RWPE2 (cell line): ENCODE measurements around the gene RGL2.
A peak's percentile ranks its signal among the peaks of the same experiment; 100 is the strongest.

Experiments used
- ATAC-seq: fragments of 200-7000 bp; cut with Tn5 transposase; 3 replicates; pipeline ENCODE4 v1.9.1; 2021; ENCODE audit warnings: low read depth
- DNase-seq: peaks from one replicate; pipeline ENCODE4 v3.0.0-alpha.2; 2020; ENCODE audit warnings: low spot score
- H3K27ac ChIP-seq: fragments of 450-650 bp; 2 replicates; pipeline ENCODE4 v1.5.1; 2017; ENCODE audit warnings: mild to moderate bottlenecking; ENCODE audit not compliant: poor library complexity, severe bottlenecking
- H3K27me3 ChIP-seq: fragments of 250-450 bp; sonication (Bioruptor Pico); 2 replicates; pipeline ENCODE4 v1.5.1; 2021; ENCODE audit warnings: mild to moderate bottlenecking, moderate library complexity; ENCODE audit not compliant: insufficient read depth, poor library complexity, severe bottlenecking
- H3K36me3 ChIP-seq: fragments of 250-450 bp; sonication (Bioruptor Pico); 2 replicates; pipeline ENCODE4 v1.5.1; 2020; ENCODE audit warnings: low read depth, mild to moderate bottlenecking, moderate library complexity
- H3K4me1 ChIP-seq: fragments of 250-450 bp; sonication (Bioruptor Pico); 2 replicates; pipeline ENCODE4 v1.5.1; 2021; ENCODE audit warnings: mild to moderate bottlenecking, moderate library complexity; ENCODE audit not compliant: insufficient read depth, poor library complexity, severe bottlenecking
- H3K4me3 ChIP-seq: fragments of 250-450 bp; sonication (Bioruptor Pico); 2 replicates; pipeline ENCODE4 v1.5.1; 2021; ENCODE audit warnings: mild to moderate bottlenecking, moderate library complexity; ENCODE audit not compliant: severe bottlenecking
- H3K9me3 ChIP-seq: fragments of 250-450 bp; sonication (Bioruptor Pico); 2 replicates; pipeline ENCODE4 v1.5.1; 2021; ENCODE audit warnings: mild to moderate bottlenecking, moderate library complexity; ENCODE audit not compliant: severe bottlenecking
- TF ChIP-seq, protein P1 (sequence below): fragments of 450-650 bp; IDR thresholded peaks from one replicate; pipeline ENCODE4 v1.5.1; 2017; ENCODE audit warnings: mild to moderate bottlenecking, moderate library complexity; ENCODE audit not compliant: poor library complexity, severe bottlenecking

The RGL2 gene

DNA sequence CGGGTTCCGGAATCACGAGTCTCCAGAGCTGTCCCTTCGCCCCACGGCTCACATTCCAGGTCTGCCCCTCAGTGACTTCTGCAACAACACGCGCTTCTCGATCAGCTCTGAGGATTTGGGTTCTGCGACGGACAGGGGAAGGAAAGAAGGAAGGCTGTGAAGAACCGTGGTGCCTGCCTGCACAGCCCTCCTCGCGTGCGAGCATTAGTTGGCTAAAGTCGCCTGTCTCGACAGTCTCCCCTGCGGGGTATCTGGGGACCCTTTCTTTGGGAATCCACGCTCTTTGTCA, 50.2 kb downstream of the RGL2 start:
- peak overlapping the region; percentile 83 for H3K27ac ChIP-seq
- DNase-seq (no peak), ATAC-seq (peak; percentile 20; the same call in 2 of the 3 replicates)
- H3K9me3 ChIP-seq = no peaks in the 10 kb centered on the region
- peaks cover 10% of the 10 kb centered on the region for H3K4me1 ChIP-seq
- H3K36me3 ChIP-seq = peaks cover 8% of the 10 kb centered on the region
- TF ChIP-seq, protein P1, sequence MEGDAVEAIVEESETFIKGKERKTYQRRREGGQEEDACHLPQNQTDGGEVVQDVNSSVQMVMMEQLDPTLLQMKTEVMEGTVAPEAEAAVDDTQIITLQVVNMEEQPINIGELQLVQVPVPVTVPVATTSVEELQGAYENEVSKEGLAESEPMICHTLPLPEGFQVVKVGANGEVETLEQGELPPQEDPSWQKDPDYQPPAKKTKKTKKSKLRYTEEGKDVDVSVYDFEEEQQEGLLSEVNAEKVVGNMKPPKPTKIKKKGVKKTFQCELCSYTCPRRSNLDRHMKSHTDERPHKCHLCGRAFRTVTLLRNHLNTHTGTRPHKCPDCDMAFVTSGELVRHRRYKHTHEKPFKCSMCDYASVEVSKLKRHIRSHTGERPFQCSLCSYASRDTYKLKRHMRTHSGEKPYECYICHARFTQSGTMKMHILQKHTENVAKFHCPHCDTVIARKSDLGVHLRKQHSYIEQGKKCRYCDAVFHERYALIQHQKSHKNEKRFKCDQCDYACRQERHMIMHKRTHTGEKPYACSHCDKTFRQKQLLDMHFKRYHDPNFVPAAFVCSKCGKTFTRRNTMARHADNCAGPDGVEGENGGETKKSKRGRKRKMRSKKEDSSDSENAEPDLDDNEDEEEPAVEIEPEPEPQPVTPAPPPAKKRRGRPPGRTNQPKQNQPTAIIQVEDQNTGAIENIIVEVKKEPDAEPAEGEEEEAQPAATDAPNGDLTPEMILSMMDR = peak; percentile 71
- peak overlapping the region; percentile 38 for H3K4me3 ChIP-seq
- H3K27me3 ChIP-seq = no peaks in the 10 kb centered on the region

DNA sequence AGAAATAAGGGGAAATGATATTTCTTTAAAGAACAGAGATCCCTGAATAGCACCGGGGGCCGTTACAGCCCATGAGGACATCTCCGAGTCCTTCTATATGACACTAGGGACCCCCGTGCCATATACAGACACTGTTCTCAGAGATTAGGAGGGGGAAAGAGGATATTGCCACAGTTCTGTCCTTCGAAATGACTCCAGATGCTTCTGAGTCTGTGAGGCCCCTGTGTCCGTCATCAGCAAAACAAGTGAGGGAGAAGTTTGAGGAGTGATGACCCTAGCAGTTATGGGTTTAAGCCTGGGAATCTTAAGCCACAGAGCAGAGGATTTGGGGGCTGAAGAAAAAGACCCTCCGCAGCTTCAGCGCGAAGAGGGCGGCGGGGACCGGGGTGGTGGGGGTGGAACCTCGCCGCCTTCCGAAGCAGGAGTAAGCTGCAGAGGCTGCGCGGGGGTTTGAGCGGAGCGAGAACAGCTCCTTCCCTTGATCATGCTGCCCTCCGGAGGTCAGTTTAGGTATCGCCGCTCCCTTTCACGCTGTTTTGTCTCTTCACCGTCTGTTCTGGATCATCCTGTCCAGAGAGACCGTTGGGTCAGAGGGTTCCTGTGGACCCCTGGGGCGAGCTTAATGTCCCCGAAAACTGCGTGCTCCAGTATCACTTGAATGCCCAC, 50.6 kb downstream of the RGL2 start:
- TF ChIP-seq, protein P1 = peak; percentile 92
- Histone ChIP-seq H3K36me3 (peaks cover 8% of the 10 kb centered on the region; the same call in 1 of the 2 replicates), H3K27me3 (no peaks in the 10 kb centered on the region), H3K27ac (peak overlapping the region; percentile 83), H3K9me3 (no peaks in the 10 kb centered on the region), H3K4me3 (peak overlapping the region; percentile 38), H3K4me1 (peaks cover 10% of the 10 kb centered on the region)
- peak; percentile 79 for DNase-seq
- ATAC-seq = peak; percentile 41

DNA sequence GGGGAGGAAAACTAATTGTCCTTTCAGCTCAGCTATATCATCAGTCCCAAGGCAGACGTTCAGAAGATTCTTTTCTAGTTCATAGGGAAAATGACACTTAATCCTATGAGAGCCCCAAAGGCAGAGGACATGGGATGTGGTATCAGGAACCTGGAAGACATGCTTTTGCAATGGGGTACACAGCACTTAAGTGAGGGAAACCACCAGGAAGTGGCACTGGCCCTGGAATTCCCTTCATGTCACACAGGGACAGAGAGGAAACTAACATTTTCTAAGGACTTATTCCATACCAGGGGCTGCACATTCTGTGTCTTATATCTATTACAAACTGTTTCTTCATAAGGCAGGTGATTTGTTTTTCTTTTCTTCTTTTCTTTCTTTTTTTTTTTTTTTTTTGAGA, 55.3 kb downstream of the RGL2 start:
- H3K27ac ChIP-seq = no peak overlapping the region
- H3K4me1 ChIP-seq = no peaks in the 10 kb centered on the region
- DNase-seq = no peak
- H3K4me3 ChIP-seq = no peak overlapping the region
- TF ChIP-seq, protein P1 = no peak
- no peak for ATAC-seq
- no peaks in the 10 kb centered on the region for H3K9me3 ChIP-seq
- H3K27me3 ChIP-seq = no peaks in the 10 kb centered on the region
- H3K36me3 ChIP-seq = no peaks in the 10 kb centered on the region

DNA sequence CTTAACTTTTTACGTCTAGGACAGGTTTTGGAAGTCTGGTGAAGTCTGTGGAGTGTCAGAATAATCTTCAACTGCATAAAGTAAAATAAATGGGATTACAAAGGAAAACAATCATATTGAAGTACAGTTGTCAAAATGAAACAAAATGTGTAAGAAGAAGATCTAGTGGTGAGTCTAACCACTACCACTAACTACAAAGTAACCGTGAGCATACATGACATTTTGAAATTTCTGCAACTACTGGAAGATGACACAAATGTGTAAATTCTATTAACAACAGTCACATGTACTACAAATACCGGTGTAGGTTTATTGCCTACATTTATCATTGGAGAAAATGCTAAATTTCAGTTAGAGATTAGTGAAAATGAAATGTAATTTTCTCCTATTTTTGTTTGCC, 56.8 kb downstream of the RGL2 start:
- Histone ChIP-seq H3K27ac (no peak overlapping the region), H3K36me3 (no peaks in the 10 kb centered on the region), H3K9me3 (no peaks in the 10 kb centered on the region), H3K4me3 (no peak overlapping the region), H3K4me1 (no peaks in the 10 kb centered on the region), H3K27me3 (no peaks in the 10 kb centered on the region)
- ATAC-seq = no peak
- DNase-seq = no peak
- TF ChIP-seq, protein P1 = no peak
